NCI-H2107 (cell line): ENCODE results near the gene TTLL4.
"Not testable (repeated sequence)": the region's sequence is repeated elsewhere in the genome, so short reads cannot be mapped to it uniquely, and the experiment has no call there.

Experiments
- DNase-seq: peaks from one replicate; lab custom pipeline; 2025; lab: John Stamatoyannopoulos, UW

The TTLL4 gene

GRCh38 chr2:218745160-218745558, 34.5 kb downstream of the TTLL4 start:
- no peak for DNase-seq

GRCh38 chr2:218745559-218746469, 35.2 kb downstream of the TTLL4 start:
- DNase-seq = no peak

- no peak for DNase-seq
Measured at GRCh38 chr2:218746470-218746795, 35.8 kb downstream of the TTLL4 start.

- no peak for DNase-seq
Measured at GRCh38 chr2:218746960-218747359, 36.3 kb downstream of the TTLL4 start.

GRCh38 chr2:218748741-218749441, 38.3 kb downstream of the TTLL4 start:
- DNase-seq = no peak

GRCh38 chr2:218754201-218754600, 43.6 kb downstream of the TTLL4 start:
- DNase-seq = no peak

GRCh38 chr2:218754781-218755180, 44.1 kb downstream of the TTLL4 start:
- DNase-seq = no peak

GRCh38 chr2:218755198-218755566, 44.5 kb downstream of the TTLL4 start:
- DNase-seq = no peak

GRCh38 chr2:218755567-218756404, 45.2 kb downstream of the TTLL4 start:
- no peak for DNase-seq

GRCh38 chr2:218756599-218757377, 46.2 kb downstream of the TTLL4 start:
- no peak for DNase-seq

GRCh38 chr2:218761795-218762194, 51.2 kb downstream of the TTLL4 start:
- DNase-seq = no peak

GRCh38 chr2:218772759-218773158, 62.1 kb downstream of the TTLL4 start:
- not testable (repeated sequence) for DNase-seq

GRCh38 chr2:218773881-218774280, 63.2 kb downstream of the TTLL4 start:
- DNase-seq = no peak

GRCh38 chr2:218776488-218776887, 65.9 kb downstream of the TTLL4 start:
- DNase-seq = no peak

- no peak for DNase-seq
Measured at GRCh38 chr2:218777276-218777990, 66.8 kb downstream of the TTLL4 start.

- no peak for DNase-seq
Measured at GRCh38 chr2:218780046-218780445, 69.4 kb downstream of the TTLL4 start.

- DNase-seq = no peak
Measured at GRCh38 chr2:218780851-218781690, 70.4 kb downstream of the TTLL4 start.

GRCh38 chr2:218781691-218782527, 71.3 kb downstream of the TTLL4 start, which contains the start of gene CYP27A1:
CYP27A1 (plus strand) TSS chr2:218782147; CDS start chr2:218782183, 36 bp downstream.
- DNase-seq = no peak

GRCh38 chr2:218782528-218782844, 71.9 kb downstream of the TTLL4 start:
- DNase-seq = no peak
